Measurements from ENCODE around the gene CCDC40.

DNA sequence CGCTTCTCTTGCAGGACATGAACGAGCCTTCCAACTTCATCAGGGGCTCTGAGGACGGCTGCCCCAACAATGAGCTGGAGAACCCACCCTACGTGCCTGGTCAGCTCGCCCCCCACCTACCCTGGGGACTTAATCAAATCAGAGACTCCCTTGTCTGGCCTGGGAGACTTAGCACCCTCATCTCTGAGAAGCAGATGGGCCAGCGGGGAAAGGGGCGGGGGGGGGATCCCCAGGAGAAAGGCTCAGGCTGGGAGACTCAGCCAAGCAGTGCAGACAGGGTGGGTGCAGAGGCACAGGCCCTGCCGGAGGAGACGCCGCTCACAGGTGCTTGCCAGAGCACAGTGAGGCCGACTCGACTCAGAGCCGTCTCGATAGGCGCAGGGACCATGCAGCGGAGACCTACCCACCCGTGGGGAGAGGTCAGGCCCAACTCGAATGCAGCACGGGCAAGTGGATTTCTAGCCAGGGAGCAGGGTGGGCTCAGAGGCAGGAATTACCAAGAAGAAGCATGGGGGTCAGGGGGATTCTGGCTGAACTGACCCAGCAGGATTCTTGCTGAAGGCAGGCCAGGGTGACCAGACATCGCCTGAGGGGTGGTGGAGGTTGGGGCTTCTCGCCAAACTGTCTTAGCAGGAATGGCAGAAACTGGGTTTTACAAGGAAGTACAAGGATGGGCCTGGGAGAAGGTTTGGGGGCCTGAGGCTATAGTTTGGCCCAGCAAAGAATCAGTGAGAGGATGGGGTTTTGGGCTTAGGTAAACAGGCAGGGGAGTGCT is 74.7 kb downstream of the CCDC40 start:
- TF ChIP-seq, protein P1, sequence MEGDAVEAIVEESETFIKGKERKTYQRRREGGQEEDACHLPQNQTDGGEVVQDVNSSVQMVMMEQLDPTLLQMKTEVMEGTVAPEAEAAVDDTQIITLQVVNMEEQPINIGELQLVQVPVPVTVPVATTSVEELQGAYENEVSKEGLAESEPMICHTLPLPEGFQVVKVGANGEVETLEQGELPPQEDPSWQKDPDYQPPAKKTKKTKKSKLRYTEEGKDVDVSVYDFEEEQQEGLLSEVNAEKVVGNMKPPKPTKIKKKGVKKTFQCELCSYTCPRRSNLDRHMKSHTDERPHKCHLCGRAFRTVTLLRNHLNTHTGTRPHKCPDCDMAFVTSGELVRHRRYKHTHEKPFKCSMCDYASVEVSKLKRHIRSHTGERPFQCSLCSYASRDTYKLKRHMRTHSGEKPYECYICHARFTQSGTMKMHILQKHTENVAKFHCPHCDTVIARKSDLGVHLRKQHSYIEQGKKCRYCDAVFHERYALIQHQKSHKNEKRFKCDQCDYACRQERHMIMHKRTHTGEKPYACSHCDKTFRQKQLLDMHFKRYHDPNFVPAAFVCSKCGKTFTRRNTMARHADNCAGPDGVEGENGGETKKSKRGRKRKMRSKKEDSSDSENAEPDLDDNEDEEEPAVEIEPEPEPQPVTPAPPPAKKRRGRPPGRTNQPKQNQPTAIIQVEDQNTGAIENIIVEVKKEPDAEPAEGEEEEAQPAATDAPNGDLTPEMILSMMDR (conservative IDR thresholded peaks at IDR 0.05; ENCODE audit: low read length) = no peak
- no peak for TF ChIP-seq EZH2phosphoT487 (IDR thresholded peaks at IDR 0.05; ENCODE audit: borderline replicate concordance, low read depth, low read length)
